Lower lobe of right lung (tissue), 2 donors: Measurements from ENCODE around the gene SSPN. TPM values are rescaled to one million over a fixed set of nuclear protein-coding genes. Genes with fewer than 3 reads are reported as not detected.

ENCODE experiments used
- ATAC-seq, 2 donors: fragments of 200-7000 bp; cut with Tn5 transposase; one replicate each; pipeline ENCODE4 v1.9.1; 2020 to 2022; ENCODE audit warnings: mild to moderate bottlenecking in 2 of 2, moderate library complexity in 2 of 2
- DNase-seq: peaks from one replicate; pipeline ENCODE4 v3.0.0-alpha.2; 2020
- H3K27ac ChIP-seq: fragments of 200-600 bp; one replicate; pipeline ENCODE4 v1.8.0; 2022
- H3K27me3 ChIP-seq: fragments of 200-600 bp; one replicate; pipeline ENCODE4 v1.8.0; 2022; ENCODE audit warnings: low read depth
- H3K36me3 ChIP-seq: fragments of 200-600 bp; one replicate; pipeline ENCODE4 v1.8.0; 2022; ENCODE audit warnings: mild to moderate bottlenecking
- H3K4me1 ChIP-seq: fragments of 200-600 bp; one replicate; pipeline ENCODE4 v1.8.0; 2022
- H3K4me3 ChIP-seq: fragments of 200-600 bp; one replicate; pipeline ENCODE4 v1.8.0; 2022; ENCODE audit warnings: mild to moderate bottlenecking
- H3K9me3 ChIP-seq: fragments of 200-600 bp; one replicate; pipeline ENCODE4 v1.8.0; 2022
- CTCF ChIP-seq: fragments of 200-600 bp; IDR thresholded peaks from one replicate; pipeline ENCODE4 v1.8.0; 2022; ENCODE audit warnings: antibody characterized with exemption, mild to moderate bottlenecking
- intact Hi-C: fragments of 100-400 bp; cut with DNase I; formaldehyde crosslinking; loops from one replicate; pipeline ENCODE4 v1.11.0; 2022
- total RNA-seq: library from RNA; stranded (reverse); fragmentation: NEBNext Ultra II Directional; extraction: Animal tissue kit (Norgen Biotek cat#: 25700); gene quantifications from one replicate; pipeline ENCODE4 v1.2.1, GENCODE V29; 2021
- donor health status: DM: no; HTN: yes; CAD: no; lungs with severe emphysema.

The SSPN gene
- total RNA-seq, 1 donor from 2014 or later, result 12.8 TPM

GRCh38 chr12:26187014-26187798, 8.2 kb upstream of the SSPN start:
- ATAC-seq (no peak), DNase-seq (no peak)
- H3K36me3 ChIP-seq, result no peaks in the 10 kb centered on the region
- H3K27ac ChIP-seq, result no peak overlapping the region
- no peak for TF ChIP-seq CTCF
- H3K9me3 ChIP-seq, result no peaks in the 10 kb centered on the region
- intact Hi-C loops, result no loop called here
- no peaks in the 10 kb centered on the region for H3K4me1 ChIP-seq
- H3K4me3 ChIP-seq, result no peak overlapping the region
- H3K27me3 ChIP-seq, result no peaks in the 10 kb centered on the region

- no peaks in the 10 kb centered on the region for H3K36me3 ChIP-seq
- no peaks in the 10 kb centered on the region for H3K9me3 ChIP-seq
- ATAC-seq (no peak), DNase-seq (no peak)
- no peak for TF ChIP-seq CTCF
- no peaks in the 10 kb centered on the region for H3K27me3 ChIP-seq
- no peaks in the 10 kb centered on the region for H3K4me1 ChIP-seq
- no peak overlapping the region for H3K4me3 ChIP-seq
- intact Hi-C loops, result no loop called here
- no peak overlapping the region for H3K27ac ChIP-seq
These were observed 7.2 kb upstream of the SSPN start for GRCh38 chr12:26188127-26188526.

- H3K27ac ChIP-seq, result no peak overlapping the region
- no peak for ATAC-seq
- no peak for TF ChIP-seq CTCF
- no peaks in the 10 kb centered on the region for H3K9me3 ChIP-seq
- no peak for DNase-seq
- H3K27me3 ChIP-seq, result no peaks in the 10 kb centered on the region
- no peaks in the 10 kb centered on the region for H3K4me1 ChIP-seq
- H3K36me3 ChIP-seq, result no peaks in the 10 kb centered on the region
- intact Hi-C loops, result no loop called here
- no peak overlapping the region for H3K4me3 ChIP-seq
These were observed 6.7 kb upstream of the SSPN start for GRCh38 chr12:26188641-26189040.

- Histone ChIP-seq H3K4me1 (peaks cover 7% of the 10 kb centered on the region), H3K27me3 (no peaks in the 10 kb centered on the region), H3K4me3 (no peak overlapping the region), H3K9me3 (no peaks in the 10 kb centered on the region), H3K36me3 (no peaks in the 10 kb centered on the region), H3K27ac (no peak overlapping the region)
- intact Hi-C loops, result no loop called here
- ATAC-seq (no peak), DNase-seq (no peak)
- TF ChIP-seq CTCF, result no peak
These were observed 3.2 kb upstream of the SSPN start for GRCh38 chr12:26192142-26192541.

GRCh38 chr12:26193539-26193938, 1.8 kb upstream of the SSPN start:
- Histone ChIP-seq H3K4me3 (no peak overlapping the region), H3K9me3 (no peaks in the 10 kb centered on the region), H3K4me1 (peaks cover 7% of the 10 kb centered on the region), H3K27ac (no peak overlapping the region), H3K36me3 (no peaks in the 10 kb centered on the region), H3K27me3 (no peaks in the 10 kb centered on the region)
- intact Hi-C loops, result no loop called here
- DNase-seq (no peak), ATAC-seq (no peak)
- TF ChIP-seq CTCF, result no peak
